ENCODE data around the gene LTBP2.

The LTBP2 gene

DNA sequence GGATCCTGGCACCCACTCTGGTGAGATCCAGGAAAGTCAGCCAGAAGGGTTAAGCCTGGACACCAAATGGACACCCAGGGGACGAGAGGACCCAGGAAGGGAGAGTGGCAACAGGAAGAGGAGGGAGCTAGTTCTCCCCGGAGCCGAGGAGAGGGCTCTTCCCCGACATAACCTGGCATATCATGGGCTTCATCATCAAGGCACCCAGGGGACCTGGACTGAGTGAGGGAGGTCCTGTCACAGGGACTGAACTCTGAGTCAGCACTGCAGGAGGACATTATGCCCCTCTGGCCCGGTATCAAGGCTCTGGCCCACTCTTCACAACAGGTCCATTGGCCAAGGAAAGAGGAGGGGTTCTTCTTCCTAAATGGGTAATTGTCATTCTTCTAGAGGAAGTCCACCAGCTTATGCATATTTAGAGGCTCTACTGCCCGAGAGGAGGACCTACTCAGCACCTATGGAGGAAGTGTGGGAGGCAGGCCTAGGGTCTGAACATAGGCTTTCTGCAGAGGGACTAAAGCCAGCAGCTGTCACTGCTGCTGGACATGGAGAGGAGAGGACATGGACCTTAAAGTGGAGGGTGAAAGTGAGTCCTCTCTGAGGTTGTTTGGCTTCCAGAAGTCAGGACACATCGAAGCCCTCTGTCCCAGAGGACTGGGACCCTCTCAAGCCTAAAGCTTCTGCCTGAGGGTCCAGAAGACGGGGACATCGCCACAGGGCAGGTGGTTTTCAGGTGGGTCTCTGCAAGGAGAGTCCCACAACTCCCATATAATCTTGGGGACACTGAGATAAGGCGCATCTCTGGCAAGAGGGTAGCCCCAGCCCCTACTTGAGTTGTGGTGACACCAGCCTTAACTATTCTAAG lies 99.8 kb downstream of the LTBP2 start:
- DNase-seq (ENCODE audit: low read depth in 1 of 2, low spot score in 1 of 2): no peak
- in situ Hi-C loops (cut with HindIII; ENCODE audit: low pct_unique_long_range_greater_than_20kb, low sequenced_read_pairs): no loop called here
- TF ChIP-seq JUND (IDR thresholded peaks at IDR 0.05; ENCODE audit: low read depth): no peak

DNA sequence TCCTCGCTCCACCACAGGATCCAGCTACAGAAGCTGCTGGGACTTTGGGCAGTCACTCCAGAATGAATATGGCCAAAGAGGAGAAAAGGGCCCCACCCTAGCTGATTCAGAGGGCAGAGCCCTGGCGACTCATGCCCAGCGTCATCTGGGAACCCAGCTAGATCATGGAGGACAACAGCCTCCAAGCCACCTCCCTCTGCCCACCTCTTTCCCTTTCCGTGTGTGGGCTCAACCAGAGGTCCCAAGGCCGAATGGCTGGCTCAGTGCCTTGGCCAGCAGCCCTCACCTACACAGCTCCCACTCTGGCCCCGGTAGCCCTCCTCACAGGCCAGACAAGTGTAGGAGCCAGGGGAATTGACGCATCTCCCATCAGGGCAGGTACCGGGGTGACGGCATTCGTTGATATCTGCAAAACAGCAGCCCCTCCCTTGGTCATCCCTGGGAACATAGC lies 101.1 kb downstream of the LTBP2 start:
- DNase-seq (ENCODE audit: low read depth in 1 of 2, low spot score in 1 of 2): no peak
- in situ Hi-C loops (cut with HindIII; ENCODE audit: low pct_unique_long_range_greater_than_20kb, low sequenced_read_pairs): no loop called here
- no peak for TF ChIP-seq JUND (IDR thresholded peaks at IDR 0.05; ENCODE audit: low read depth)

DNA sequence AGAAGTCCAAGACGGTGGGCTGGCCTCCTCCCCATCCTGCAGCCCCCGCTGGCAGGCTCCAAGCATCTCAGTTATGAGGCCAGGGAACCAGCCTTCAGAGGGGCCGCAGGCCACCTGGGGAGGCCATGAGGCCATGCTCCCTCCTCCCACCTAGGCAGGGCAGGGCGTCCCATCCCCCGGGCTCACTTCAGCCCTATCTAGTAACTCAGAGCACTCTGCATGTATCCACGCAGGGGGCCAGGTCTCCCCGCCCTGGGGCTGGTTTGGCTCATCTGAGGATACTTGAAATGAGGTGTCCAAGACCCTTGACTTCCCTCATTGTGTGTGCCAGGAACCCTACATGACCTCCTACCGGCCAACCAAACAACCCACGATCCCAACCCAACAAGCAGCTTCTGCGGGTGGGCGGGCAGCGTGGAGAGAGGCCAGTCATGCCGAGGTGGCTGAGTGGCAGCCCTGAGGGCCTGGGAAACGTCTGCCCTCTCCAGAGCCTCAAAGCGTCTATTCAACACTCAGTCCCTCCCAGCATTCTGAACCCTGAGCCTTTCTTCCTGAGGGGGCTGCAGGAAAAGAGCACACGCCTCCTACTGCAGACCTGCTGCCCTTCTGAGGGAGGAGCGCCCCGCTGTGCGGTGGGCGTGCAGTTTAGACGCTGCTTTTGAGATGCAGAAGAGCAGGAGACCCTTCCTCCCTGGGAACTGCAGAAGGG lies 101.7 kb downstream of the LTBP2 start:
- in situ Hi-C loops (cut with HindIII; ENCODE audit: low pct_unique_long_range_greater_than_20kb, low sequenced_read_pairs): no loop called here
- no peak for TF ChIP-seq JUND (IDR thresholded peaks at IDR 0.05; ENCODE audit: low read depth)
- DNase-seq (ENCODE audit: low read depth in 1 of 2, low spot score in 1 of 2): no peak

DNA sequence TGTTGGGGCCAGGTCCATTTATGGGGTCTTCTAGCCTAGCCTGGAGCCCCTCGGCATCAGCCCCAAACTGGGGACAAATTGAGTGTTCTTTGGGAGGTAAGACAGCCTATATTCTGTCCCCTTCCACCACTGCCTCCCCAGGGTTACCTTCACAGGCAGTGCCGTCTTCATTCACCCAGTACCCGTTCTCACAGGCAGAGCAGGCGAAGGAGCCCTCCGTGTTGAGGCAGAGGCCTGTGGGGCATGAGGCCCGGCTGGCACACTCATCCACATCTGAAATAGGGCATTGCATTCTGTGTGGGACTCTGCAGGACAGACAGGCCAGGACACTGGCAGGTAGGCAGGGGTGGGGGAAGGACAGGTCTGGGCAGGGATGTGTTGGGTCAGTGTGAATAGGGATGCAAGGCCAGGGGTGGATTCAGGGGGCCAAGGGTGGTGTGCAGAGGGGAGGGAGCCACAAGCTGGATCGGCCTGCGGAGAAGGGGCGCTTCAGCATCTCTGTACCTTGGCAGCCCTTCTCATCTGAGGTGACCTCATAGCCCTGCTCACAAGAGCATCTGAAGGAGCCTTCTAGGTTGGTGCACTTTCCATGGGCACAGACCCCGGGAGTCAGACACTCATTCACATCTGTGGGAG lies 102.3 kb downstream of the LTBP2 start:
- no peak for TF ChIP-seq JUND (IDR thresholded peaks at IDR 0.05; ENCODE audit: low read depth)
- DNase-seq (ENCODE audit: low read depth in 1 of 2, low spot score in 1 of 2): no peak
- in situ Hi-C loops (cut with HindIII; ENCODE audit: low pct_unique_long_range_greater_than_20kb, low sequenced_read_pairs): no loop called here

DNA sequence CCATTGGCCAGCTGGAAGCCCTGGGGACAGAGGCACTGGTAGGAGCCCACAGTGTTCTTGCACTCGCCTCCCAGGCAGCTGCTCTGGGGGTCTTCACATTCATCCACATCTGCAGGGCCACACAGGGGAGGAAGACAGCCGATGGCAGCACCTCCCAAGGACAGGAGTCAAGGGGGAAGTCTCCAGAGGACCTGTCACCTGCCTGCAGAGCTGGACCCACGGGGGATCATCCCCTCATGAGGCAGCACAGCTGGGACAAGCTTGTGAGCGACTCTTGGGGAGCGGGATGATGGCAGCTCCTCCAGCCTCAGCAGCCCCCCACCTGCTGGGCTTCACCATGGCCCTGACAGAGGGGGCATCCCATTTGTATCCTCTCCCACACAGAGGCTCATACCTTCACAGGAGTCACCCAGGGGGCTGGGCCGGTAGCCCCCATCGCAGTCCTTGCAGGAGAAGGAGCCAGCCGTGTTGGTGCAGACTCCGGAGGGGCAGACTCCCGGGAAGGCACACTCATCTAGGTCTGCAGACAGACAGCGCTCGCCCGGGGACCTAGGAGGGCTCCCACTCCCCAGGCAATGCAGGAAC lies 103.1 kb downstream of the LTBP2 start:
- in situ Hi-C loops (cut with HindIII; ENCODE audit: low pct_unique_long_range_greater_than_20kb, low sequenced_read_pairs): no loop called here
- DNase-seq (ENCODE audit: low read depth in 1 of 2, low spot score in 1 of 2): no peak
- no peak for TF ChIP-seq JUND (IDR thresholded peaks at IDR 0.05; ENCODE audit: low read depth)

DNA sequence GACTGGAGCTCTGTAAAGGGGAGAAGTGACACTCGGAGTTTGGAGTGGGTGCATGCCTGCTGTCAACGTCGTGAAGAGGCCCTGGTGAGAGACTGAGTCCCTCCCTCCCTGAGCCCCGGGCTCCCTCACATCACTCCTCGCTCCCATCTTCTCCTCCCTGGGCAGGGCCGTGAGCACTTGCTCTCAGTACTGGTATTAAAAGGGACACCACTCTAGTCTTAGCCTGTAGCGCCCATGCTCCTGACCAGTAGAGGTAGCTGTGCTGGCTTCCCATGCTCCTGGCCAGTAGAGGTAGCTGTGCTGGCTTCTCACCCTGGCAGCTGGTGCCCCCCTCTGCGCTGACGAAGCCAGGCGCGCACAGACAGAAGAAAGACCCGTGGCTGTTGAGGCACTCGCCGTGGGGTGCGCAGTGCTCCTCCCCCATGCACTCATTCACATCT lies 103.7 kb downstream of the LTBP2 start:
- TF ChIP-seq JUND (IDR thresholded peaks at IDR 0.05; ENCODE audit: low read depth): no peak
- DNase-seq (ENCODE audit: low read depth in 1 of 2, low spot score in 1 of 2): peak in 1 of 2 experiments; percentile 58
- in situ Hi-C loops (cut with HindIII; ENCODE audit: low pct_unique_long_range_greater_than_20kb, low sequenced_read_pairs): no loop called here

DNA sequence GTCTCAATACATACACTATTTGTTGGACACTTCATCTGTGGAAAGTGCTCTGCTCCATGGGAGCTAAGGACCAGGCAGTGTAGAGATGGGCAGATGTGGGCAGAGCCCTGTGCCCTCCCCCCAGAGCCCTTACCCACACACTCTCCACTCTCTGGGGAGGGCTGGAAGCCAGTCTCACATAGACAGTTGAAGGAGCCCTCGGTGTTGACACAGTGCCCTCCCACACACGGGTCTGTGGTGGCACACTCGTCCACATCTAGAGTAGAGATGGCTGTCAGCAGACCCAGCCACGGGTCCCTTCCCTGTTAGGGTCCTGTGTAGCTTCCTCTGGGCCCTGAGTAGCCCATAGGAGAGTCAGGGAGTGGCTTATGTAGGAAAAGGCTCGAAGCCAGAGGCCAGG lies 104.2 kb downstream of the LTBP2 start:
- in situ Hi-C loops (cut with HindIII; ENCODE audit: low pct_unique_long_range_greater_than_20kb, low sequenced_read_pairs): no loop called here
- no peak for TF ChIP-seq JUND (IDR thresholded peaks at IDR 0.05; ENCODE audit: low read depth)

DNA sequence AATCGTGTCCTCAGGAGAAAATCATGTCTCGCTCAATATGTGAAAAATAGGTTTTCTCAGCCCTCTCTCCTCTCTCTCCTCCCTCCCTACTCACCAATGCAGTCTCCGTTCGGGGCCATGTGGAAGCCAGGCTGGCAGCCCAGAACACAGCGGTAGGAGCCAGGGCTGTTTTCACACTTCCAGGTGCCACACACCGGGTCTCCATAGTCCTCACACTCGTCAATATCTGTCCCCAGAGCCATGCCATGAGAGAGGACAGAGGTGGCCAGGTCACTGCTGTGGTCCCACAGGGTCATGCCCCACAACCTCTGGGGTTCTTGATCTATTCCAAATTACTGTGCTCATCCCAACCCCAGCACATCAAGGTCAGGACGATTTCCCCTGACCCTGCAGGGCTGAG lies 105.0 kb downstream of the LTBP2 start:
- no peak for DNase-seq (ENCODE audit: low read depth in 1 of 2, low spot score in 1 of 2)
- in situ Hi-C loops (cut with HindIII; ENCODE audit: low pct_unique_long_range_greater_than_20kb, low sequenced_read_pairs): no loop called here
- TF ChIP-seq JUND (IDR thresholded peaks at IDR 0.05; ENCODE audit: low read depth): no peak

More for the DNA sequence above, 104.2 kb downstream of the LTBP2 start:
- no peak for DNase-seq (ENCODE audit: low read depth in 1 of 2, low spot score in 1 of 2)

DNA sequence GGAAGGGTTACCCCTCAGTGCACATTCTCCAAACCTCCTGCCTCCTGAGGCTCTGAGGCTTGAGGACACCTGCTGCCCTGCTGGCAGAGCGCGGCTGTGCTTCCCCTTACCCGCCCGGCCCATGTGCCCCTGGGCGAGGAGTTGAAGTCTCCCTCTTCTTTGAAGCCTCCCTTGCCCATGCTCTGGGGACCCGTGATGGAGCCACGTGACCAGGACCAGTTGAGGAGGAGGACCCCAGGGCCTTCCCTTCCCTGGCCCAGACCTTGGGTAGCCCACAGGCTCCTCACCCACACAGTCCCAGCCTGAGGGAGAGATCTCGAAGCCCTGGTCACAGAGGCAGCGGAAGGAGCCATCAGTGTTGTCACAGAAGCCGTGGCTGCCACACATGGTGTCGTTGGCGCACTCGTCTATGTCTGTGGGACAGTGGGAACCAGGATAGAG lies 105.6 kb downstream of the LTBP2 start:
- TF ChIP-seq JUND (IDR thresholded peaks at IDR 0.05; ENCODE audit: low read depth): no peak
- in situ Hi-C loops (cut with HindIII; ENCODE audit: low pct_unique_long_range_greater_than_20kb, low sequenced_read_pairs): no loop called here
- no peak for DNase-seq (ENCODE audit: low read depth in 1 of 2, low spot score in 1 of 2)

DNA sequence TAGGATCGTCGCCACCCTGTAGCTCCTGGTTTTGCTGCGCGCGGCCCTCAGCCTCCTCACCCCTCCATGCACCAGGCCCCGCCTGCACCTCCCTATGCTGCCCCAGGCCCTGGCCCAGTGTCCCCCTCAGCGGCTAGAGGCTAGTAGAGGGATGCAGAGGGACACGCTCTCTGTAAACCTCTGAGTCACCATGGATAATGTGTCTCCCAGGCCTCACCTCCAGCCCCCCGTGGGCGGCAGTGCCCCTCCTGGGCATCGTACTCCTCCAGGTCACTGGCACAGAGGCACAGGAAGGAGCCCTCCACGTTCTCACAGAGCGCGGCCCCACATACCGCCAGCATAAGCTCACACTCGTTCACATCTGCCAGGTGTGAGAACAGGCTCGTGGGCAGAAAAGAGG lies 106.2 kb downstream of the LTBP2 start:
- TF ChIP-seq JUND (IDR thresholded peaks at IDR 0.05; ENCODE audit: low read depth): no peak
- in situ Hi-C loops (cut with HindIII; ENCODE audit: low pct_unique_long_range_greater_than_20kb, low sequenced_read_pairs): no loop called here
- no peak for DNase-seq (ENCODE audit: low read depth in 1 of 2, low spot score in 1 of 2)

DNA sequence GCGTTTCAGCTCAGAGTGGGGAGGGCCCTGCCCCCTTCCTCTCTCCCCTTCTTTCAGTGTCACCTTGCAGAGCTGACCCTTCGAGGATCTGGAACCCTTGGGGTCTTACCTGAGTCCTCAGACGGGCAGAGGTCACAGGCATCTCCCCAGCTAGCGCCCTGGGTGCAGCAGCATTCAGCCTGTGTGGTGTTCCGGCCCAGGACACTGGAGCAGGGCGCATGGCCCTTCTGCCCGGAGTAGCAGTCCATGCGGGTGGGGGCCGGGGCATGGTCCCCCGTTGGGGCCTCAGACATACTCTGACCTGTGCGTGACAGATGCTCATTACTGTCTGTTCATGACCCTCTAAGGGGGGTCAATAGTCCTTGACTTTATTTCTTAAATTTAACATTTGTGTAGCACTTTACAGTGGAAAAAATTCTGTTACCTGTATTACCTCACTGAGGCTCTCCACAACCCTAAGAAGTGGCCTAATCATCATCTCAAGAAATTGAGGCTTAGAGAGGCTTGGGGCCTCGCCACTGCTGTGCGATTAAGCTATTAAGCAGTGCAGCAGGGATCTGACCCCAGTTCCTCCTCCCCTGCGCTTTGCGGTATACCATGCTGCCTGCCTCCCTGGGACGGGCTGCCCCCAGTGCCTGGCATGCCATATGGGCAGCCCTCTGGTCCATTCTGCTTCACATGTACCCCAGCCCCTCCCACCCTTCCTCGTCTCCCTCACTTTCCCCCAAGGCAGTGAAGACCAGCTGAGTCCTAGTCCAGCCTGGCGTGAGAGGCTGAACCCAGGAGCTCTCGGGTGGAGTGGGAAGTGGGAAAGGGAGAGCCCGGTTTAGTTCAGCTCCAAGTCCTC lies 106.9 kb downstream of the LTBP2 start:
- no peak for DNase-seq (ENCODE audit: low read depth in 1 of 2, low spot score in 1 of 2)
- in situ Hi-C loops (cut with HindIII; ENCODE audit: low pct_unique_long_range_greater_than_20kb, low sequenced_read_pairs): no loop called here
- TF ChIP-seq JUND (IDR thresholded peaks at IDR 0.05; ENCODE audit: low read depth): no peak

DNA sequence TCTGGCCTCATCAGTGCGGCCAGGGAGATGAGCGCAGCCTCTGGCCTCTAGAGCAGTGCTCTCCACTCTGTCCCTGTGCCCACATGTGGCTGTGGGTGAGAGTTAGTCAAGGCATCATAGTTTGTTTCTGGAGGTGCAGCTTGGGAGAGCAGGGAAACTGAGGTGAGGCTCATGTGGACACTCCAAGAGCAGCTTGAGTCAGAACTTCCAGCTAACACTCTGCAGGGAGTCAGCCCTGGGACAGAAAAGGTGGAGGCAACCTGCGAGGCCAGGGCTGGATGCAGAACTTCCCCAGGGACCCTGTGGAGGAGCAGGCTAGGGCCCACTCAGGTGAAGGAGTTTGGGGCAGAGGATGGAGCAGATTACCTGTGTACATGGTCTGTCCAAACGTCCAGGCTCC lies 107.6 kb downstream of the LTBP2 start:
- TF ChIP-seq JUND (IDR thresholded peaks at IDR 0.05; ENCODE audit: low read depth): no peak
- in situ Hi-C loops (cut with HindIII; ENCODE audit: low pct_unique_long_range_greater_than_20kb, low sequenced_read_pairs): no loop called here
- no peak for DNase-seq (ENCODE audit: low read depth in 1 of 2, low spot score in 1 of 2)

Data from T47D (cell line).